ENCODE results near the gene FAM83G.
"Not testable (repeated sequence)": the region's sequence is repeated elsewhere in the genome, so short reads cannot be mapped to it uniquely, and the experiment has no call there.

The FAM83G gene

GRCh38 chr17:18950944-18951905 is 53.3 kb downstream of the FAM83G start:
- no peak for DNase-seq (ENCODE audit: low spot score)

GRCh38 chr17:18950346-18950745 is 54.2 kb downstream of the FAM83G start:
- no peak for DNase-seq (ENCODE audit: low spot score)

DNA sequence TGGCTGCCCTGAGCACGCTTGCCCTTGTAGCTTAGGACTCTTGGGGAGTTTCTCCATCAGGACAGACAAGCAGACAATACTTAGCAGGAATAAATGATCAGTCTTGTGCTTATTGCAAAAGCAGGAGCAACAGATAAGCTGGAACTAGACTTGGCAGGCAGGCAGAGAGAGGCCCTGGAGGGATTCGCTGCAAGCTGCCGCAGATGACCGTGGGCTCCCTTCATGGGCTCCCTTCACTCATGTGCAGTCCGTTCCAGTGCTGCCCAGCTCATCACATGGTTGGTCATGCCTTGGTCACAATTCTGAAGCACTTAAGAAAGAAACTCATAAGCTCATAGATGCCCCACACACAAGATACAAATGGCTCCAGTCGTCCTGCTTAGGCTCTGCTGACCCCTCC is 55.0 kb downstream of the FAM83G start:
- no peak for DNase-seq (ENCODE audit: low spot score)

GRCh38 chr17:18948476-18949006 is 56.0 kb downstream of the FAM83G start:
- no peak for DNase-seq (ENCODE audit: low spot score)

DNA sequence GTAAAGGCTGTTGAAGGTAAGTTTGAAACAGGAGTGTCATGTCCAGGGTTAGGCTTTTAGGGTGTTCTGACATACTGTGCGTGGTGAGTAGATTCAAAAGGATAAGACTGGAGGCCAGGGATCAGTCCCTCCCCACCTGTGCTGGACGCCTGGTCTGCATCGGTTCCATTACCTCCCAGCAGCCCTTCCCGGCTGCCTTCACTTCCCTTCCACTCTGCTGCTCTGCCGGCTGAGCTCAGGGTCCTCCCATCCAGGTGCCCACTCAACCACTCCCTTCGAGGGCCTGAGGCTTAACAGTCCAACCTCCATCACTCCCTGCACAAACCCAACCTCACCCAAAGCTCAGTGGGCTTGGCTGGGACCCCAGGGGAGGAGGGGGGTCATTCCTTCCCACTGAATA is 56.7 kb downstream of the FAM83G start:
- DNase-seq (ENCODE audit: low spot score), result no peak

DNA sequence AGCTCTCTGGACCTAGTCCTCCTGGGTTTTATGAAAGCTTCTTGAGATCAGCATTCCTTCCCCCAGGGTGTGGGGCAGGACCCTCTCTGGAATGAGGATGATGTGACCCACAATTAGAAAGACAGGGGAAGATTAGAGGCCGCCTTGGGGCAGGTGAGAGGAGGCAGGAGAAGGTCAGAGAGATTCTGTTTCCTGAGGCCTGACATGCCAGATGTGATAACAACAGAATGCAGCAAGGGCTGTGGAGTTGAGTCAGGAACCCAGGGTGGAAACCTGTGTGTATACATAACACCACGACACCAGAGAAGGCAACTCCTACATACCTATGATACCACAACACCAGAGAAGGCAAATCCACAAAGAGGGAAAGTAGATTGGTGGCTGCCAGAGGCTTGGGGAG is 58.0 kb downstream of the FAM83G start:
- no peak for DNase-seq (ENCODE audit: low spot score)

- no peak for DNase-seq (ENCODE audit: low spot score)
These were observed 59.9 kb downstream of the FAM83G start for GRCh38 chr17:18944646-18945045.

GRCh38 chr17:18938692-18939023 is 65.9 kb downstream of the FAM83G start:
- no peak for DNase-seq (ENCODE audit: low spot score)

DNA sequence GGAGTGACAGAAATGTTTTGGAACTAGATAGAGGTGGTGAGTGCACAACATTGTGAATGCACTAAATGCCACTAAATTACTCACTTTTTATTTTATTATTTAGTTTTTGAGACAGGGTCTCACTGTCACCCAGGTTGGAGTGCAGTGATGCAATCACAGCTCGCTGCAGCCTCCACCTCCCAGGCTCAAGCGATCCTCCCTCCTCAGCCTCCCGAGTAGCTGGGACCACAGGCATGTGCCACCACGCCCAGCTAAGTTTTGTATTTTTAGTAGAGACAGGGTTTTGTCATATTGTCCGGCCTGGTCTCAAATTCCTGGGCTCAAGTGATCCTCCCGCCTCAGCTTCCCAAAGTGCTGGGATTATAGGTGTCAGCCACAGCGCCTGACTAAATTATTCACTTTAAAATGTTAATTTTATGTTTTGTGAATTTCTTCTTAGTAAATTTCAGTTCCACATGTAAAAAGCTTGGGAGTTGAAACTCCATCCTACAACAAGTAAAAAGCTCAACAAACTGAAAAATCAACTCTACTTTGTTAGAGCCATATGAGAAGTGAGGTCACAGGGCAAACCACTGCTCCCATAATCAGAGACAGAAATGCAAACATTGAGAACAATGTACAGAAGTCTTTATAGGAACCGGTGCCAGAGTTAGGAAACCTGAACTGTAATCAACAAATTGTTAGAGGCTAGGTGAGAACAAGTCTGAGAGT is 66.4 kb downstream of the FAM83G start:
- DNase-seq (ENCODE audit: low spot score), result no peak

DNA sequence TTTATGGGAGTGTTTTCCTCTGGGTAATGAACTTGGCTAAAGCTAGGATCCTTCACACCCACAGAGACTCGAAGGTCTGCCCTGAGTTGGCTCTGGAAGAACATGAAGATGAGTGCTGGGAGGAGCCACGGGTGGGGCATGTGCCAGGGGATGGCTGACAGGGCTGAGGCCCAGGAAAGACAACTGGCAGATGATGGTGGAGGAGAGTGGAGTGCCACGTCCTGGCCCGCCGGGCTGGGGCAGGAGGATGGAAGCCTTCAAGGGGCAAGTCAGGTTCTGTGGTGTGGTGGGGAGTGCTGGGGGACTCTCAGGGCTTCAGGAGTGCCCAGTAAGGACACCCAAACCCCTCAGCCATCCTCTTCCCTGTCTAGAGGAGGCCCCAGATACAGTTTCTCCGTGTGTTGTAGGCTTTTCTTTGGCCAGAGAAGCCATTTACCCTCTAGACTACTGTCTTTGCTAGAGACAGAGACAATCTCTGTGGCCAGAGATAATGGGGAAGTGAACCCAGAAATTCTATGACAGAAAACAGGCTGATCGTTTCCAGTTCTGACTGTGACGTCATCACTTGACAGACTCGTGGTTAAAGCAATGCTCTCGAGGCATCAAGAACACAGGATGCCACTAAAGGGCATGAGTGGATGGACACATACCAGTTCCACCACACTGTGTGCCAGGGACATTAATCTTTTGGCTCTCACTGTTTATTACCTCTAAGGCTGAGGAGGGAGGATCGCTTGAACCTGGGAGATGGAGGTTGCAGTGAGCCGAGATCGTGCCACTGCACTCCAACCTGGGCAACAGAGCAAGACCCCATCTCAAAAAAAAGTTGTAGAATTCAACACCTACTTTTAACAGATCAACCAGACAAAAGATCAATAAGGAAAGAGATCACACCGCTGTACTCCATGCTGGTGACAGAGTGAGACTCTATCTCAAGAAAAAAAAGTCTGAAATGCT is 71.2 kb downstream of the FAM83G start:
- DNase-seq (ENCODE audit: low spot score), result no peak

- DNase-seq (ENCODE audit: low spot score), result no peak
These were observed 72.1 kb downstream of the FAM83G start for GRCh38 chr17:18932360-18933055.

GRCh38 chr17:18928628-18929125 is 75.9 kb downstream of the FAM83G start:
- DNase-seq (ENCODE audit: low spot score), result no peak

GRCh38 chr17:18925187-18925586 is 79.4 kb downstream of the FAM83G start:
- no peak for DNase-seq (ENCODE audit: low spot score)

DNA sequence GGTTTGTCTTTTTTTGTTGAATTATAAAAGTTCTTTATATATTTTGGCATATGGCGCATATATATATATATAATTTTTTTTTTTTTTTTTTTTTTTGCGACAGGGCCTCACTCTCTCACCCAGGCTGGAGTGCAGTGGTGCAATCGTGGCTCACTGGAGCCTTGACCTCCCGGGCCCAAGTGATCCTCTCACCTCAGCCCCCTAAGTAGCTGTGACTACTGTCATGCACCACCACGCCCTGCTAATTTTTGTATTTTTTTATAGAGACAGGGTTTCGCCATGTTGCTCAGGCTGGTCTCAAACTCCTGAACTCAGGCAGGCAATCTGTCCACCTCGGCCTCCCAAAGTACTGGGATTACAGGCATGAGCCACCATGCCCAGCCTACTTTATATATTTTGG is 82.0 kb downstream of the FAM83G start:
- not testable (repeated sequence) for DNase-seq (ENCODE audit: low spot score)

GRCh38 chr17:18921912-18922451 is 82.6 kb downstream of the FAM83G start:
- no peak for DNase-seq (ENCODE audit: low spot score)

- no peak for DNase-seq (ENCODE audit: low spot score)
These were observed 83.1 kb downstream of the FAM83G start for GRCh38 chr17:18921485-18921884.

DNA sequence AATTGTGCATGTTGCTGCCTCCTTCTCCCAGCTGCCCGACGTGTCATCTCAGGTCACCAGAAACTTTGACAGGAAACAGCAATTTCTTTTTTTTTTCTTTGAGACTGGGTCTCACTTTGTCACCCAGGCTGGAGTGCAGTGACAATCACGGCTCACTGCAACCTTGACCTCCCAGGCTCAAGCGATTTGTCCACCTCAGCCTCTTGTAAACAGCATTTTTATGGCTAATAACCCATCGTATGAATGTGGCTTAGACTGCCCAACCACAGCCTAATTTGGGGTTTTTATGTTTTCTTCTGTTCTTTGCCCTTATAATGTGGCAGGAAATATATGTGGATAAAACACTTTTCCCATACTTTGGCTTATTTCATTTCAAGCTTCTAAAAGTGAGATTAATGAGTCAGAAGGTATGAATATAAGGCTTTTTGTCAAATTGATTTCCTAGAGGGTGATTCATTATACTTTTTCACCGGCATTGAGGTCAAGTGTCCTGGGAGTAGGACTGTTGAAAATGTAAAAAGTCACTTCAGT is 83.6 kb downstream of the FAM83G start:
- no peak for DNase-seq (ENCODE audit: low spot score)

GRCh38 chr17:18919963-18920362 is 84.6 kb downstream of the FAM83G start:
- no peak for DNase-seq (ENCODE audit: low spot score)

Data from Ammon's horn (tissue), 1 donor.